Kidney epithelial cell (primary cell): ENCODE measurements around the gene SEZ6L2. TPM values are rescaled to one million over a fixed set of nuclear protein-coding genes. Genes with fewer than 3 reads are reported as not detected.

ENCODE experiments used
- DNase-seq: peaks from one replicate; pipeline ENCODE4 v3.0.0-alpha.2; 2010; ENCODE audit warnings: low read depth
- H3K27me3 ChIP-seq: 2 replicates; pipeline ENCODE4 v1.6.0; 2011; ENCODE audit warnings: low read length; ENCODE audit not compliant: control insufficient read depth, insufficient read depth
- H3K36me3 ChIP-seq: 2 replicates; pipeline ENCODE4 v1.5.1; 2011; ENCODE audit warnings: low read length; ENCODE audit not compliant: control insufficient read depth, insufficient read depth
- H3K4me3 ChIP-seq: 2 replicates; pipeline ENCODE4 v1.5.1; 2011; ENCODE audit warnings: low read depth, mild to moderate bottlenecking, control low read depth, low read length
- total RNA-seq: library from RNA; depleted of rRNA; stranded (reverse); fragments of >200 nt; gene quantifications from 2 replicates; pipeline ENCODE4 v1.2.3, GENCODE V29; 2015
- TF ChIP-seq, protein P1 (sequence below): IDR thresholded peaks from 2 replicates; pipeline ENCODE4 v1.5.1; 2011; ENCODE audit warnings: mild to moderate bottlenecking, moderate library complexity, low read length, control low read depth, inconsistent platforms; ENCODE audit not compliant: insufficient read depth, poor library complexity, severe bottlenecking

Gene SEZ6L2
- total RNA-seq, 1 donor from 2014 or later, result 26.2 TPM

GRCh38 chr16:29841631-29842030, 57.7 kb downstream of the SEZ6L2 start:
- H3K27me3 ChIP-seq, result no peaks in the 10 kb centered on the region
- DNase-seq, result no peak
- no peak overlapping the region for H3K4me3 ChIP-seq
- H3K36me3 ChIP-seq, result peaks cover 4% of the 10 kb centered on the region
- TF ChIP-seq, protein P1, sequence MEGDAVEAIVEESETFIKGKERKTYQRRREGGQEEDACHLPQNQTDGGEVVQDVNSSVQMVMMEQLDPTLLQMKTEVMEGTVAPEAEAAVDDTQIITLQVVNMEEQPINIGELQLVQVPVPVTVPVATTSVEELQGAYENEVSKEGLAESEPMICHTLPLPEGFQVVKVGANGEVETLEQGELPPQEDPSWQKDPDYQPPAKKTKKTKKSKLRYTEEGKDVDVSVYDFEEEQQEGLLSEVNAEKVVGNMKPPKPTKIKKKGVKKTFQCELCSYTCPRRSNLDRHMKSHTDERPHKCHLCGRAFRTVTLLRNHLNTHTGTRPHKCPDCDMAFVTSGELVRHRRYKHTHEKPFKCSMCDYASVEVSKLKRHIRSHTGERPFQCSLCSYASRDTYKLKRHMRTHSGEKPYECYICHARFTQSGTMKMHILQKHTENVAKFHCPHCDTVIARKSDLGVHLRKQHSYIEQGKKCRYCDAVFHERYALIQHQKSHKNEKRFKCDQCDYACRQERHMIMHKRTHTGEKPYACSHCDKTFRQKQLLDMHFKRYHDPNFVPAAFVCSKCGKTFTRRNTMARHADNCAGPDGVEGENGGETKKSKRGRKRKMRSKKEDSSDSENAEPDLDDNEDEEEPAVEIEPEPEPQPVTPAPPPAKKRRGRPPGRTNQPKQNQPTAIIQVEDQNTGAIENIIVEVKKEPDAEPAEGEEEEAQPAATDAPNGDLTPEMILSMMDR, result no peak

- H3K4me3 ChIP-seq, result no peak overlapping the region
- no peak for DNase-seq
- TF ChIP-seq, protein P1, result no peak
- H3K27me3 ChIP-seq, result no peaks in the 10 kb centered on the region
- peaks cover 4% of the 10 kb centered on the region for H3K36me3 ChIP-seq
Observed at GRCh38 chr16:29840240-29840639, 59.1 kb downstream of the SEZ6L2 start.

DNA sequence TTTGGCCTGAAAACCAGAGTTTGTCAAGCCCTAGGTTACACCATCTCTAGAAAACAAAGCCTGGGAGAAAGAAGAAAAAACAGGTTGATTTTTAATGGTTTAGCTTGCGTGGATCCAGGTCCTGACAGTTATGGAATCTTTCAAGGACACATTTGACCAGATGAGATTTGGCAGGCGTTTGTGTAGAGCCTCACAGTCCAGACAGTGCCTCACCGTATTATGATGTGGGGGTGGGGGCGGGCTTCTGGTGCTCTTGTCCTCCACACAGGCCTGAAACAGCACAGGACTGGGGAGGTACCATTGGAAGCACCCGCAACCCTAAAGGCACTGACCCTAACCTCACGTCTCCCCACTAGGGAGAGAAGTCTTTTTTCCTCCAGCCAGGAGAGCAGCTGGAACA, 59.5 kb downstream of the SEZ6L2 start:
- Histone ChIP-seq H3K4me3 (no peak overlapping the region), H3K27me3 (no peaks in the 10 kb centered on the region), H3K36me3 (peaks cover 7% of the 10 kb centered on the region)
- DNase-seq, result no peak
- TF ChIP-seq, protein P1, result no peak

DNA sequence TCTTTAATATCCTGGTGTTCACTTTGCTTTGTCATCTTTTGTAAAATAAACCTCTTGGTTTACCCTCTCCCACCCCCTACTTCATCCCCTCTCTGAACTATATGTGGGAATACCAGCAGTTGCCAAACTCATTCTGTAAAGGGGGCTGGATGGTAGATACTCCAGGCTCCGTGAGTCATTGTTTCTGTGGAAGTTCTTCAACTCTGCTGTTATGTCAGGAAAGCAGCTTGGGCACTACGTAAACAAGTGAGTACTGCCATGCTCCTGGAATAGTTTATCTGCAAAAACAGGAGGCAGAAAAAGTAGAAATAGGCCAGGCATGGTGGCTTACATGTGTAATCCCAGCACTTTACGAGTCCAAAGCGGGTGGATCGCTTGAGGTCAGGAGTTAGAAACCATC, 61.5 kb downstream of the SEZ6L2 start:
- TF ChIP-seq, protein P1, result no peak
- Histone ChIP-seq H3K36me3 (peaks cover 7% of the 10 kb centered on the region), H3K27me3 (no peaks in the 10 kb centered on the region), H3K4me3 (no peak overlapping the region)
- DNase-seq, result no peak

GRCh38 chr16:29836623-29837022, 62.7 kb downstream of the SEZ6L2 start:
- peaks cover 7% of the 10 kb centered on the region for H3K36me3 ChIP-seq
- H3K4me3 ChIP-seq, result no peak overlapping the region
- TF ChIP-seq, protein P1, result no peak
- H3K27me3 ChIP-seq, result no peaks in the 10 kb centered on the region
- no peak for DNase-seq

DNA sequence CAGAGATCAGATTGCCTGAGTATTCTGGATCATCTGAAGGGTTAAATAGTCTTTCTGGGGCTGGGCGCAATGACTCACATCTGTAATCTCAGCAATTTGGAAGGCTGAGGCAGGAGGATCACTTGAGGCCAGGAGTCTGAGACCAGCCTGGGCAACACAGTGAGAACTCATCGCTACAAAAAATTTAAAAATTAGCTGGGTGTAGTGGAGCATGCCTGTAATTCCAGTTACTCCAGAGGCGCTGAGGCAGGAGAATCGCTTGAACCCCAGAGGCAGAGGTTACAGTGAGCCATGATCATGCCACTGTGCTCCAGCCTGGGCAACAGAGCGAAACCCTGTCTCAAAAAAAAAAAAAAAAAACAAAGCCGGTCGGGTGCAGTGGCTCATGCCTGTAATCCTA, 63.4 kb downstream of the SEZ6L2 start:
- H3K27me3 ChIP-seq, result no peaks in the 10 kb centered on the region
- TF ChIP-seq, protein P1, result no peak
- no peak for DNase-seq
- no peak overlapping the region for H3K4me3 ChIP-seq
- H3K36me3 ChIP-seq, result peaks cover 3% of the 10 kb centered on the region
